ENCODE results near the gene TENM4.

Gene TENM4

DNA sequence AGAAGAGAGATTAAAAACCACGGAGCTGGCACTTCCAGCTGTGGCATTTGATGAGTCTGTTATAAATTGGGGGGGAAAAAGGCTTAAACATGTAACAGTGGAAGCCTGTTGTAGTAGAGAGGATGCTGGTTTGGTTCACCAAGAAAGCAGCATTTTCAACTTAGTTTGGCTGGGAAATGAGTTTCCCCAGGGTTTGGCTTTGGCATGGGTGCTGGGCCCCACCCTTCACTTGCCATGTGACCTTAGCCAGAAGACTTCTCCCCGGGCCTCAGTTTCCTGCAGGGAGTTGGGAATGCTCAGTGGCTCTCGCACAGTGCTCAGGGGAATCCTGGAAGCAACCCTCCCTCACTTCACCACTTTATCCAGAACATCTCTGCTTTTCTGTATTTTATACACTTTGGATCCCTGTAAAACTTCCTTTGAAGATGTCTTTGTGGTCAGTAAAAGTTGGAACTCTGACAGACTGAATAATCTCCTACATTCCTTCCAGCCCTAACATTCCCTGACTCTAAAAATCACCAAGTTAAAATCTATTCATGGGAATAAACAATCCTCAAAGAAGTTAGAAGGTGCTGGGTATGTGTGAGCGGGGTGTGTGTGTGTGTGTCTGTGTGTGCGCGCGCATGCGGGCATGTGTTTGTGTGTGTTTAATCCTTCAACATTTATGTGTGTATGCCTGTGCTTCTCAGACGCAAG lies 166.0 kb downstream of the TENM4 start:
- intact Hi-C loops (cut with DNase I; ENCODE audit: low total_unique reads): no loop called here

GRCh38 chr11:79273781-79274180 lies 167.0 kb downstream of the TENM4 start:
- Histone ChIP-seq H3K4me1 (peaks cover 0 to 22% (median 14%) of the 10 kb centered on the region in 4 donors), H3K27ac (no peak overlapping the region), H3K36me3 (no peaks in the 10 kb centered on the region), H3K4me3 (no peak overlapping the region), H3K27me3 (no peaks in the 10 kb centered on the region), H3K9me3 (no peaks in the 10 kb centered on the region)
- intact Hi-C loops (cut with DNase I; ENCODE audit: low total_unique reads): no loop called here
- no peak for DNase-seq
- TF ChIP-seq, protein P1, sequence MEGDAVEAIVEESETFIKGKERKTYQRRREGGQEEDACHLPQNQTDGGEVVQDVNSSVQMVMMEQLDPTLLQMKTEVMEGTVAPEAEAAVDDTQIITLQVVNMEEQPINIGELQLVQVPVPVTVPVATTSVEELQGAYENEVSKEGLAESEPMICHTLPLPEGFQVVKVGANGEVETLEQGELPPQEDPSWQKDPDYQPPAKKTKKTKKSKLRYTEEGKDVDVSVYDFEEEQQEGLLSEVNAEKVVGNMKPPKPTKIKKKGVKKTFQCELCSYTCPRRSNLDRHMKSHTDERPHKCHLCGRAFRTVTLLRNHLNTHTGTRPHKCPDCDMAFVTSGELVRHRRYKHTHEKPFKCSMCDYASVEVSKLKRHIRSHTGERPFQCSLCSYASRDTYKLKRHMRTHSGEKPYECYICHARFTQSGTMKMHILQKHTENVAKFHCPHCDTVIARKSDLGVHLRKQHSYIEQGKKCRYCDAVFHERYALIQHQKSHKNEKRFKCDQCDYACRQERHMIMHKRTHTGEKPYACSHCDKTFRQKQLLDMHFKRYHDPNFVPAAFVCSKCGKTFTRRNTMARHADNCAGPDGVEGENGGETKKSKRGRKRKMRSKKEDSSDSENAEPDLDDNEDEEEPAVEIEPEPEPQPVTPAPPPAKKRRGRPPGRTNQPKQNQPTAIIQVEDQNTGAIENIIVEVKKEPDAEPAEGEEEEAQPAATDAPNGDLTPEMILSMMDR (IDR thresholded peaks at IDR 0.05): no peak

More for the DNA sequence above, 166.0 kb downstream of the TENM4 start:
- Histone ChIP-seq H3K4me1 (peaks cover 0 to 22% (median 14%) of the 10 kb centered on the region in 4 donors), H3K9me3 (no peaks in the 10 kb centered on the region), H3K4me3 (no peak overlapping the region), H3K27ac (no peak overlapping the region), H3K27me3 (no peaks in the 10 kb centered on the region), H3K36me3 (no peaks in the 10 kb centered on the region)
- no peak for DNase-seq
- TF ChIP-seq, protein P1 (IDR thresholded peaks at IDR 0.05): no peak

DNA sequence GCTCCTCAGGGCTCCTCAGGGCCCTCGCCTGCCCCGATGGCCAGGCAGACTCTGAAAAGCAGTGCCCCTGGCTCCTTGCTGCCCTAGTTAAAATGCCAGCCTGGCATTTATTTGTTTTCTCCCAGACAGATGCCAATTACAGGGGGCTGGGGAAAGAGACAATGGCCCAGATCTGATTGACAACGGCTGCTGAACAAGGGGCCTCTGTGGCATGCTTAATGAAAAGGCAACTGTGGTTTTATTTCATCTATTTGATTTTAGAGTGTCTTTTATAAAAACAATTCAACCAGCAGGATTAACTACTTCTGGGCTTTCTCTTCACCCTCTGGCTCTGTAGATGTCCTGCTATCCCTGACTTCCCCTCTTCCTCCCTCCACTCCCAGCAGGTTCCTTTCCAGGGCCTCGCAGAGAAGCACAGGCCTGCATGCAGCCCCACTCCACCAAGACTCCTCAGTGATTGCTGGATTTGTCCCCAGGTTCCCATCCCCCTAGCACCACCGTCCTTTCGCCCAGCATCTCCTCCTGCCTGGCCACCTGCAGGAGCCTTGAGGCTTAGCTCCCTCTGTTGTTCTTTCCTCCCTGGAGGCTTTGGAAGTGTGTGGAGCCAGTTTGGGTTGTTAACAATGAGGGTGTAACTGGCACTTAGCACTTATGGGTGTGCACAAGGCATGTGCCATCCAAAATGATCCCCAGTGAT lies 171.1 kb downstream of the TENM4 start:
- H3K36me3 ChIP-seq: no peaks in the 10 kb centered on the region
- H3K27me3 ChIP-seq: no peaks in the 10 kb centered on the region
- H3K9me3 ChIP-seq: no peaks in the 10 kb centered on the region
- no peak overlapping the region for H3K27ac ChIP-seq
- H3K4me1 ChIP-seq: peaks cover 0 to 5% (median 2%) of the 10 kb centered on the region in 4 donors
- DNase-seq: no peak
- no peak overlapping the region for H3K4me3 ChIP-seq
- intact Hi-C loops (cut with DNase I; ENCODE audit: low total_unique reads): no loop called here
- TF ChIP-seq, protein P1 (IDR thresholded peaks at IDR 0.05): no peak

- TF ChIP-seq, protein P1 (IDR thresholded peaks at IDR 0.05): no peak
- DNase-seq: no peak
- H3K36me3 ChIP-seq: no peaks in the 10 kb centered on the region
- no peaks in the 10 kb centered on the region for H3K27me3 ChIP-seq
- no peak overlapping the region for H3K27ac ChIP-seq
- H3K4me3 ChIP-seq: no peak overlapping the region
- no peaks in the 10 kb centered on the region for H3K4me1 ChIP-seq
- intact Hi-C loops (cut with DNase I; ENCODE audit: low total_unique reads): no loop called here
- no peaks in the 10 kb centered on the region for H3K9me3 ChIP-seq
Observed at GRCh38 chr11:79266396-79266795, 174.4 kb downstream of the TENM4 start.

GRCh38 chr11:79265756-79266322 lies 175.0 kb downstream of the TENM4 start:
- H3K4me3 ChIP-seq: no peak overlapping the region
- DNase-seq: no peak
- intact Hi-C loops (cut with DNase I; ENCODE audit: low total_unique reads): no loop called here
- H3K36me3 ChIP-seq: no peaks in the 10 kb centered on the region
- no peaks in the 10 kb centered on the region for H3K27me3 ChIP-seq
- H3K9me3 ChIP-seq: no peaks in the 10 kb centered on the region
- H3K4me1 ChIP-seq: no peaks in the 10 kb centered on the region
- no peak overlapping the region for H3K27ac ChIP-seq
- TF ChIP-seq, protein P1 (IDR thresholded peaks at IDR 0.05): no peak
